ENCODE data around the gene MEGF9. TPM values are rescaled to one million over a fixed set of nuclear protein-coding genes. Genes with fewer than 3 reads are reported as not detected.
A peak's percentile ranks its signal among the peaks of the same experiment; 100 is the strongest.

MEGF9 gene
- total RNA-seq, 1 experiment from 2014 or later: 35.7 TPM

DNA sequence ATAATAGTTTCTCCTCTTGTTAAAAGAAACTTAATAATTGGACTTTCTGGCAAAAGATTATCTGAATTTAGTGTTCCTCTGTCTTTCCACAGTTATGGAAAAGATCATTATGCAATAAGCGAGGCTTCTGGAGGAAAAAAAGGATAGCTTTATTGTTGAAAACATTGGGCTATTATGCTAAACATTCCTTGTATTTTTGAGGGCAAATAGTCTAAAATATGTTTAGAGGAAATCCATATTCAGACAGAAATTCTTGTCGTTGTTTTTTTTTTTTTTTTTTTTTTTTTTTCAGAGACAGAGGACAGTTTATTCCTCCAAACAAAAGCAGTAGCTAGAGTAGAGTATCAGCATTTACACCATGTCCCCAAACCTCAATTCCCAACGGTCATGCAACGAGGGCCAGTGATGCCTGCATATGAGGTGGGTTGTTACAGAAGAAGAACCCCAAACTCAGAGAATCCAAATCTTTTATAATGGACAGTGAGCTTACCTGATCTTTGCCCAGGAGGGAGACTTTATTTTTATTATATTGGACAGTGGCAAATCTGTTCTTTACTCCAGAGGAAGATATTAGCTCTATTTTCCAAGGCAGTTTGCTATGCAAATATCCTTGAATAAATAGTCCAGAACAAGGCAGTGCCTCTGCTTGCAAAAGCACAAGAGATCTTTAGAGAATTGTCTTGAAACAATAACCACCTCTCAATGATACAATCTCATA is 85.9 kb downstream of the MEGF9 start:
- DNase-seq: no peak
- BruUV-seq (replicated peaks): no TSS peak
- intact Hi-C loops (cut with micrococcal nuclease; ENCODE audit: unreplicated experiment): no loop called here
- TF ChIP-seq, protein P1, sequence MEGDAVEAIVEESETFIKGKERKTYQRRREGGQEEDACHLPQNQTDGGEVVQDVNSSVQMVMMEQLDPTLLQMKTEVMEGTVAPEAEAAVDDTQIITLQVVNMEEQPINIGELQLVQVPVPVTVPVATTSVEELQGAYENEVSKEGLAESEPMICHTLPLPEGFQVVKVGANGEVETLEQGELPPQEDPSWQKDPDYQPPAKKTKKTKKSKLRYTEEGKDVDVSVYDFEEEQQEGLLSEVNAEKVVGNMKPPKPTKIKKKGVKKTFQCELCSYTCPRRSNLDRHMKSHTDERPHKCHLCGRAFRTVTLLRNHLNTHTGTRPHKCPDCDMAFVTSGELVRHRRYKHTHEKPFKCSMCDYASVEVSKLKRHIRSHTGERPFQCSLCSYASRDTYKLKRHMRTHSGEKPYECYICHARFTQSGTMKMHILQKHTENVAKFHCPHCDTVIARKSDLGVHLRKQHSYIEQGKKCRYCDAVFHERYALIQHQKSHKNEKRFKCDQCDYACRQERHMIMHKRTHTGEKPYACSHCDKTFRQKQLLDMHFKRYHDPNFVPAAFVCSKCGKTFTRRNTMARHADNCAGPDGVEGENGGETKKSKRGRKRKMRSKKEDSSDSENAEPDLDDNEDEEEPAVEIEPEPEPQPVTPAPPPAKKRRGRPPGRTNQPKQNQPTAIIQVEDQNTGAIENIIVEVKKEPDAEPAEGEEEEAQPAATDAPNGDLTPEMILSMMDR (conservative IDR thresholded peaks at IDR 0.05): no peak
- no peak for TF ChIP-seq EZH2 (IDR thresholded peaks at IDR 0.05; ENCODE audit: low read depth)
- CTCF ChIA-PET: interaction anchor here (0.8 kb wide), 1 partner anchor 1407 kb away, joined by 3 read pairs; no protein-coding TSS in a partner anchor
- H3K9me3 ChIP-seq (ENCODE audit: insufficient read depth, low read depth): no peaks in the 10 kb centered on the region
- POLR2A ChIA-PET (ENCODE audit: unreplicated experiment): interaction anchor here (0.5 to 0.6 kb wide), 3 partner anchors 14 to 338 kb away, joined by 3 to 6 read pairs (median 4); no protein-coding TSS in a partner anchor
- H3K4me1 ChIP-seq (replicated peaks; ENCODE audit: insufficient read depth): no peaks in the 10 kb centered on the region
- H3K79me2 ChIP-seq (ENCODE audit: low read depth): 0 out of 2 replicates have a peak, but pooled peaks cover 16% of the 10 kb centered on the region
- H3K27me3 ChIP-seq (ENCODE audit: insufficient read depth, low read depth): no peaks in the 10 kb centered on the region
- no peak overlapping the region for H3K4me3 ChIP-seq
- H4K20me1 ChIP-seq (ENCODE audit: insufficient read depth): no peaks in the 10 kb centered on the region
- no peaks in the 10 kb centered on the region for H3K36me3 ChIP-seq (ENCODE audit: low read depth)
- peaks cover 35% of the 10 kb centered on the region for H3F3A ChIP-seq (ENCODE audit: insufficient read depth, low read depth)
- peak overlapping the region; percentile 32; the same call in 1 of the 2 replicates for H3K27ac ChIP-seq
- H2AFZ ChIP-seq: no peak overlapping the region
- H3K9me2 ChIP-seq (ENCODE audit: insufficient read depth): no peaks in the 10 kb centered on the region
- no peak overlapping the region for H3K4me2 ChIP-seq

DNA sequence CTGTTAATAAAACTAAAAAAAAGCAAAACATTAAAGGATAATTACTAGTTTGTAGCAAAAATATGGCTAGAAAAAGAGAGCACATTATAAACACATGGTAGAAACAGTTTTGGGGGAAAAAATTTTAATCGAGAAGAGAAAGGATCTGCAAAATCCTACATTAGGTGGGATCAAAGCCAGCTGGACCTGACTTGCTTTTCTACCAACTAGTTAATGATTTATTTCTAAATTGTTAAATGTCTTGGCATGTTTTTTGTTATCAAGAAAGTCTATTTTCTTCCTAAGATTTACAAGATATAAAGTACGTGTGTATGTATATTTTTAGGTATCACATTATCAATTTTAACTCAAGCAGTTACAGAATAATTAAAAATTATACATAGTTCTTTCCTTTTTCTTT is 87.2 kb downstream of the MEGF9 start:
- ChIA-PET POLR2A (ENCODE audit: unreplicated experiment) (no interaction called here), CTCF (interaction anchor here (0.6 kb wide), 1 partner anchor 407 kb away, joined by 3 read pairs; no protein-coding TSS in a partner anchor)
- Histone ChIP-seq H2AFZ (no peak overlapping the region), H3K4me3 (no peak overlapping the region), H3K4me1 (replicated peaks; ENCODE audit: insufficient read depth) (no peaks in the 10 kb centered on the region), H3F3A (ENCODE audit: insufficient read depth, low read depth) (peaks cover 31% of the 10 kb centered on the region), H3K36me3 (ENCODE audit: low read depth) (0 out of 2 replicates have a peak, but pooled peaks cover 4% of the 10 kb centered on the region), H3K9me3 (ENCODE audit: insufficient read depth, low read depth) (no peaks in the 10 kb centered on the region), H3K9me2 (ENCODE audit: insufficient read depth) (no peaks in the 10 kb centered on the region), H3K4me2 (no peak overlapping the region), H3K27me3 (ENCODE audit: insufficient read depth, low read depth) (no peaks in the 10 kb centered on the region), H3K27ac (no peak overlapping the region), H3K79me2 (ENCODE audit: low read depth) (0 out of 2 replicates have a peak, but pooled peaks cover 16% of the 10 kb centered on the region), H4K20me1 (ENCODE audit: insufficient read depth) (no peaks in the 10 kb centered on the region)
- no peak for DNase-seq
- no TSS peak for BruUV-seq (replicated peaks)
- intact Hi-C loops (cut with micrococcal nuclease; ENCODE audit: unreplicated experiment): no loop called here
- TF ChIP-seq EZH2 (IDR thresholded peaks at IDR 0.05; ENCODE audit: low read depth): no peak
- TF ChIP-seq, protein P1 (conservative IDR thresholded peaks at IDR 0.05): no peak

DNA sequence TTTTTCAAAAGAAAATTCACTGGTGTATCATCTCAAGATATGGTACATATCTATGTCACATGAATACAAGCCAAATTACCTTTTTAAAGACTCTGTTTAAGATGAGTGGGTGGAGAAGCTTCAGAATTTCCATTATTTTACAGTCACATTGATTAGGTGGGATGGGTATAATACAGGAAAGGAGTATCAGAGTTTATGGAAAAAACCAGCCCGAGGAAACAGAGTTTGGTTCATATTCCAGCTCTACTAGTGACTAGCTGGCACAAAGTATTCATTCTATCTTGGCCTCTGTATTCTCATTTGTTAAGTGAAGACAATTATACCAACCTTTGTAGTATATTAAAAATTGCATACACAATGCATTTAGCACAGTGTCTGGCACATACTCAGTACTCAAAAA is 87.8 kb downstream of the MEGF9 start:
- H3K9me3 ChIP-seq (ENCODE audit: insufficient read depth, low read depth): no peaks in the 10 kb centered on the region
- TF ChIP-seq, protein P1 (conservative IDR thresholded peaks at IDR 0.05): no peak
- TF ChIP-seq EZH2 (IDR thresholded peaks at IDR 0.05; ENCODE audit: low read depth): no peak
- H3F3A ChIP-seq (ENCODE audit: insufficient read depth, low read depth): peaks cover 34% of the 10 kb centered on the region
- no TSS peak for BruUV-seq (replicated peaks)
- intact Hi-C loops (cut with micrococcal nuclease; ENCODE audit: unreplicated experiment): no loop called here
- ChIA-PET POLR2A (ENCODE audit: unreplicated experiment) (interaction anchor here (0.6 kb wide), 1 partner anchor 7 kb away, joined by 12 read pairs; no protein-coding TSS in a partner anchor), CTCF (no interaction called here)
- 0 out of 2 replicates have a peak, but pooled peaks cover 4% of the 10 kb centered on the region for H3K36me3 ChIP-seq (ENCODE audit: low read depth)
- H3K27me3 ChIP-seq (ENCODE audit: insufficient read depth, low read depth): no peaks in the 10 kb centered on the region
- no peak overlapping the region for H3K4me2 ChIP-seq
- H3K4me1 ChIP-seq (replicated peaks; ENCODE audit: insufficient read depth): 0 out of 2 replicates have a peak, but pooled peaks cover 3% of the 10 kb centered on the region
- H4K20me1 ChIP-seq (ENCODE audit: insufficient read depth): no peaks in the 10 kb centered on the region
- no peak overlapping the region for H2AFZ ChIP-seq
- 0 out of 2 replicates have a peak, but pooled peaks cover 16% of the 10 kb centered on the region for H3K79me2 ChIP-seq (ENCODE audit: low read depth)
- no peaks in the 10 kb centered on the region for H3K9me2 ChIP-seq (ENCODE audit: insufficient read depth)
- no peak overlapping the region for H3K27ac ChIP-seq
- DNase-seq: no peak
- no peak overlapping the region for H3K4me3 ChIP-seq

All from PC-9 (cell line).